Heart left ventricle (tissue), 13 donors: ENCODE measurements around the gene PCBP4.

ENCODE experiments used
- POLR2A ChIP-seq, 2 donors: fragments of 450-650 bp; IDR thresholded peaks; one replicate each; pipeline ENCODE4 v1.6.1; 2017; ENCODE audit warnings: antibody characterized with exemption in 2 of 2, mild to moderate bottlenecking in 2 of 2, moderate library complexity in 2 of 2
- TF ChIP-seq, protein P1 (sequence below), 12 donors: fragments of 200-600 bp; sonication (generic) in 4 of 12; IDR thresholded peaks; one replicate each; pipeline versions ENCODE4 v1.5.0 to v1.8.0; 2018 to 2022; ENCODE audit warnings: antibody characterized with exemption in 12 of 12, mild to moderate bottlenecking in 5 of 12
- donor health status: ischemic (EF 13 %, LVEDD 7.1; RV severe dilation, severe dysfunction).
- donor health status: DM: no; HTN: yes; CAD: no.
- donor health status: DM: no; HTN: no; CAD: no.
- donor health status: ischemic (EF 25% LVEDD 6.9; RV normal size, moderate dysfunction).
- donor health status: ischemic (EF 25% LVEDD 5.7; RV mildly dilated, moderate dysfunction).
- donor health status: ischemic (EF 35%, LVEDD 5.7; RV mildly dilated, moderate dysfunction).
- donor health status: nonischemic (EF 11% LVEDD 7.7; RV severe dilation, severe dysfunction).
- donor health status: DM: yes; HTN: yes; CAD: no.
- donor health status: PGD.
- donor health status: ischemic (EF 29% LVEDD 5.4; RV normal size, mild dysfunction).
- donor health status: nonischemic (EF 23%, LVEDD 6.1; RV moderate dilation, normal function).

DNA sequence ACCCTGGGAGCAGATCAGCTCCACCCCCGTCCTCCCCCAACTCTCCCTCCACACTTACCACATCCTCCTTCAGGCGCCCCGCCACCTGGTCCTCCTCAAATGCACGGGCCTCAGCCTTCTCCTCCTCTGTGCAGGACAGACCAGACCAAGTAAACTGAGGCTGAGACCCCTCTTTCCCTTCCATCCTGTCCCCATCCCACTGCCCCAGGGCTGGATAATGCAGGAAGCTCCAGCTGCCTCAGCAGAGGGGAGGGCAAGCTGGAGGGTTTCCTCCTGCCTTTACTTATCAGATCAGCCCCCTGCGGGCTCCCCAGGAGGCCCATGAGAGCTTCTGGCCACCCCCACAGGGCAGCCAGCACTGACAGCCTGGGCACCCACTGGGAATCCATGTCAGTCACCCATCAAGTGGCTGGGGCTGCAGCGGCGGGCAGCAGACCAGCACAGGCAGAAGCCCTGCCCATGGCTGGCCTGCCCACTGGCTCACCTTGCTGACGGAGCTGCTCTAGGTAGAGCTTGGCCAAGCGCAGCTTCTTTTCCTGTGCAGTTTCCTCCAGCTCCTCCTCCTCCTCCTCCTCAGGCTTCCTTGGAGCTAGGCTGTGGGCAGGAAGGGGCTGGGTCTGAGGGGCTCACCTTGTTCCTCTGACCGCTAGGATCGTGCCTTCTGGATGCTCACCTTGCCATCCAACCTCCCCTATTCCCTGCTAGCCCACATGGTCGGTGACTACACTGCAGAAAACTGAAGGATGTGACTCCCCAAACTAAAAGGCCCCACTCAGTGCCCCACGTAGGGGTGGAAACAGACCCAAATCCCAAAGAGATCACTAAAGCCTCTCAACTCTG lies 29.4 kb downstream of the PCBP4 start:
- TF ChIP-seq, protein P1, sequence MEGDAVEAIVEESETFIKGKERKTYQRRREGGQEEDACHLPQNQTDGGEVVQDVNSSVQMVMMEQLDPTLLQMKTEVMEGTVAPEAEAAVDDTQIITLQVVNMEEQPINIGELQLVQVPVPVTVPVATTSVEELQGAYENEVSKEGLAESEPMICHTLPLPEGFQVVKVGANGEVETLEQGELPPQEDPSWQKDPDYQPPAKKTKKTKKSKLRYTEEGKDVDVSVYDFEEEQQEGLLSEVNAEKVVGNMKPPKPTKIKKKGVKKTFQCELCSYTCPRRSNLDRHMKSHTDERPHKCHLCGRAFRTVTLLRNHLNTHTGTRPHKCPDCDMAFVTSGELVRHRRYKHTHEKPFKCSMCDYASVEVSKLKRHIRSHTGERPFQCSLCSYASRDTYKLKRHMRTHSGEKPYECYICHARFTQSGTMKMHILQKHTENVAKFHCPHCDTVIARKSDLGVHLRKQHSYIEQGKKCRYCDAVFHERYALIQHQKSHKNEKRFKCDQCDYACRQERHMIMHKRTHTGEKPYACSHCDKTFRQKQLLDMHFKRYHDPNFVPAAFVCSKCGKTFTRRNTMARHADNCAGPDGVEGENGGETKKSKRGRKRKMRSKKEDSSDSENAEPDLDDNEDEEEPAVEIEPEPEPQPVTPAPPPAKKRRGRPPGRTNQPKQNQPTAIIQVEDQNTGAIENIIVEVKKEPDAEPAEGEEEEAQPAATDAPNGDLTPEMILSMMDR (IDR thresholded peaks at IDR 0.05): no peak
- no peak for TF ChIP-seq POLR2A (IDR thresholded peaks at IDR 0.05)
